ENCODE data around the gene FADS2.

FADS2 gene

DNA sequence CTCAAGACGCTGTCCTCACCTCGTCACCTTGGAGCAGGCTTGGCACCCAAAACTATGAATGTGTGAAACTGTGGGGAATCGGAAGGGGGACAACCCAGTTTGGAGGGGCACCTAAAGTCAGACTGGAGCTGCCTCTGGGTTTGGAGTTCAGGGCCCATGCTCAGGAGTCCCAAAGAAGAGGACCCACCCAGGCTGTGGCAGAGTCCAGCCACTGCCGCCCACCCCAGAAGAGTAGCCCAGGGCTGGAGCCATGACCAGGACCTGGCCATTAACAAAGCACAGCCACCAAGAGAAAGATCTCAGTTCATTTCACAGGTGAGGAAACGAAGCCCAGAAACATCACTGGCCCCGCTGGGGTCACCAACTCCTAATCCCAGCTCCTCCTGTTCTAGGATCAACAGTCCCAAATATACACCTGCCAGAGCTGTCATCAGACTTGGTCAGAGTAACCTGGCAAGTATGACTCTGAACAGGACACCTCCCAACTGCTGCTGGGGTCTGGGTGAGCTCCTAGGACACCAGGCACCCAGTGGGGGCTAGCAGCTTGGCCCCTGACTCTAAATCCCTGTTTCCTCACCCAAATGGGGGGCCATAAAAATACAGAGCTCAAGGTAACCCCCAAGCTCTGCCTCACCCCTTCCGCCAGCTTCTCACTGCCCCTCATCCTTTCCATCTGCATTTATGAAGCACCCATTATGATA is 86.5 kb downstream of the FADS2 start:
- no peak for DNase-seq
- Histone ChIP-seq H3K4me3 (ENCODE audit: low read depth, low read length) (no peak overlapping the region), H3K36me3 (no peaks in the 10 kb centered on the region), H3K27ac (no peak overlapping the region), H3K9me3 (ENCODE audit: severe bottlenecking) (no peaks in the 10 kb centered on the region), H3K27me3 (ENCODE audit: insufficient read depth, low read depth, severe bottlenecking) (no peaks in the 10 kb centered on the region)
- TF ChIP-seq, protein P1, sequence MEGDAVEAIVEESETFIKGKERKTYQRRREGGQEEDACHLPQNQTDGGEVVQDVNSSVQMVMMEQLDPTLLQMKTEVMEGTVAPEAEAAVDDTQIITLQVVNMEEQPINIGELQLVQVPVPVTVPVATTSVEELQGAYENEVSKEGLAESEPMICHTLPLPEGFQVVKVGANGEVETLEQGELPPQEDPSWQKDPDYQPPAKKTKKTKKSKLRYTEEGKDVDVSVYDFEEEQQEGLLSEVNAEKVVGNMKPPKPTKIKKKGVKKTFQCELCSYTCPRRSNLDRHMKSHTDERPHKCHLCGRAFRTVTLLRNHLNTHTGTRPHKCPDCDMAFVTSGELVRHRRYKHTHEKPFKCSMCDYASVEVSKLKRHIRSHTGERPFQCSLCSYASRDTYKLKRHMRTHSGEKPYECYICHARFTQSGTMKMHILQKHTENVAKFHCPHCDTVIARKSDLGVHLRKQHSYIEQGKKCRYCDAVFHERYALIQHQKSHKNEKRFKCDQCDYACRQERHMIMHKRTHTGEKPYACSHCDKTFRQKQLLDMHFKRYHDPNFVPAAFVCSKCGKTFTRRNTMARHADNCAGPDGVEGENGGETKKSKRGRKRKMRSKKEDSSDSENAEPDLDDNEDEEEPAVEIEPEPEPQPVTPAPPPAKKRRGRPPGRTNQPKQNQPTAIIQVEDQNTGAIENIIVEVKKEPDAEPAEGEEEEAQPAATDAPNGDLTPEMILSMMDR (IDR thresholded peaks at IDR 0.05; ENCODE audit: low read depth, low read length) = no peak

DNA sequence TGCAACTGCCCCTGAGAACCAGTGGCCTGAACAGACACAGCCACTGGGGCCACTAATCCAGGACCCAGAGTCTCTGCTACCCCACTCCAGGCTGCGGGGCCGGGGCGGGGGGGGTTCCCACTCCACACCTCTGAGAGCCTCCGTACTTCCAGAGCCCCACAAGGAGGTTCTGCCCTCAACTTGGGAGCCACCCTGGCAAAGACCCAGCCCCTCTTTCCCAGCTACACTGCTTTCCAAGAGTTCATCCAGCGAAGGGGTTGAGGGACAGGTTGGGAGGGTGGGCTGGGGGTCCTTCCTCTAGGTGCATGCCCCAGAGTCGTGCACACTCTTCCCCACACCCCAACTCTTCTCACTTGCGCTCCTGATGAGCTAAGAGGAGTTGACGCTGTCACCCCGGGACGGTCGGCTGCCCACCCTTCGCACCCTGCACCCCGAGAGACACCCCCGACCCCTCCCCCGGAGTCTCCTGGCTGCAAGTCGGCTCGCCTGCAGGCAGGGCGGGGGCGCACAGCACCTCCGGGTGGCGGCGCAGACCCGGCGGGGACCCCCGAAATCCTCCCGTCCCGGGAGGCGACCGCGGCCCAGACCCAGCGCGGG is 88.7 kb downstream of the FADS2 start:
- no peak overlapping the region for H3K27ac ChIP-seq
- peak overlapping the region; percentile 42 for H3K4me3 ChIP-seq (ENCODE audit: low read depth, low read length)
- H3K27me3 ChIP-seq (ENCODE audit: insufficient read depth, low read depth, severe bottlenecking) = no peaks in the 10 kb centered on the region
- DNase-seq = no peak
- TF ChIP-seq, protein P1 (IDR thresholded peaks at IDR 0.05; ENCODE audit: low read depth, low read length) = no peak
- no peaks in the 10 kb centered on the region for H3K36me3 ChIP-seq
- no peaks in the 10 kb centered on the region for H3K9me3 ChIP-seq (ENCODE audit: severe bottlenecking)

All from WERI-Rb-1 (cell line).